Neural progenitor cell (in vitro differentiated cells): ENCODE measurements around the gene CD74.

Source experiments
- EZH2 ChIP-seq: fragments of 200-600 bp; sonication (generic); IDR thresholded peaks from 2 replicates; pipeline ENCODE4 v1.6.1; 2017; ENCODE audit warnings: antibody characterized with exemption, mild to moderate bottlenecking, moderate library complexity
- TF ChIP-seq, protein P1 (sequence below): fragments of 200-600 bp; sonication (generic); IDR thresholded peaks from 2 replicates; pipeline ENCODE4 v1.5.1; 2017; ENCODE audit warnings: antibody characterized with exemption, mild to moderate bottlenecking

DNA sequence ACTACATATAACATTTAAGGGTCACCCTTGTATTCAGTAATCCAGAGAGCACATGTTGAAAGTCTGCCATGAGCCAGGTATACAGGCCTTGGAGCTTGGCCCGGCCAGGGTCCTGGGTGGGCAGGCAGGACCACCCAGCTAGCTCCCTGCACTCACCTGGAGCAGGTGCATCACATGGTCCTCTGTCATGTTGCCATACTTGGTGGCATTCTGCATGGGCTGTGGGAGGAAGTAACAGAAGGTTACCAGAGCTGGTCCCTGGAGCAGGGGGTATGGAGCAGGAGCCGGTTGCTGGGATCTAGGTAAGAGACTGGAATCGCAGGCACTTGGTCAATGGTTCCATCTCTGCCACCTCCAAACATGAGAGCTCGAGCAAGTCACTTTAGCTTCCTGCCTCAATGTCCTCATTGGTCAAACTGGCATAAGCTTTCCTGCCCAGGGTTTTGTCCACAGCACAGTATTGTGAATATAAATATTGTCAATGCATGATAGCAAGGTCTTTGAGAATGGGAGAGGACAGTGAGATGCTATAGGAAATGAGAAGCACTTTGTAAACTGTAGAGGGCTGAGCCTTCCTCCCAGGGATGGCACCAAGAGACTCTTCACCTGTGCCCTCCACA, 6.5 kb downstream of the CD74 start:
- TF ChIP-seq, protein P1, sequence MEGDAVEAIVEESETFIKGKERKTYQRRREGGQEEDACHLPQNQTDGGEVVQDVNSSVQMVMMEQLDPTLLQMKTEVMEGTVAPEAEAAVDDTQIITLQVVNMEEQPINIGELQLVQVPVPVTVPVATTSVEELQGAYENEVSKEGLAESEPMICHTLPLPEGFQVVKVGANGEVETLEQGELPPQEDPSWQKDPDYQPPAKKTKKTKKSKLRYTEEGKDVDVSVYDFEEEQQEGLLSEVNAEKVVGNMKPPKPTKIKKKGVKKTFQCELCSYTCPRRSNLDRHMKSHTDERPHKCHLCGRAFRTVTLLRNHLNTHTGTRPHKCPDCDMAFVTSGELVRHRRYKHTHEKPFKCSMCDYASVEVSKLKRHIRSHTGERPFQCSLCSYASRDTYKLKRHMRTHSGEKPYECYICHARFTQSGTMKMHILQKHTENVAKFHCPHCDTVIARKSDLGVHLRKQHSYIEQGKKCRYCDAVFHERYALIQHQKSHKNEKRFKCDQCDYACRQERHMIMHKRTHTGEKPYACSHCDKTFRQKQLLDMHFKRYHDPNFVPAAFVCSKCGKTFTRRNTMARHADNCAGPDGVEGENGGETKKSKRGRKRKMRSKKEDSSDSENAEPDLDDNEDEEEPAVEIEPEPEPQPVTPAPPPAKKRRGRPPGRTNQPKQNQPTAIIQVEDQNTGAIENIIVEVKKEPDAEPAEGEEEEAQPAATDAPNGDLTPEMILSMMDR = no peak
- no peak for TF ChIP-seq EZH2
